HEK293 (cell line): Measurements from ENCODE around the gene GREM1.

Experiments used
- OSR2 ChIP-seq: fragments of 450-650 bp; formaldehyde crosslinking; IDR thresholded peaks from 2 replicates; pipeline ENCODE4 v1.5.1; 2016; ENCODE audit warnings: missing biosample characterization, missing genetic modification characterization
- SALL2 ChIP-seq: fragments of 450-650 bp; formaldehyde crosslinking; IDR thresholded peaks from 2 replicates; pipeline ENCODE4 v1.5.0; 2017; ENCODE audit warnings: missing biosample characterization, mild to moderate bottlenecking, missing genetic modification characterization, borderline replicate concordance
- TRIM28 ChIP-seq: IDR thresholded peaks from 2 replicates; pipeline ENCODE4 v1.6.1; 2011; ENCODE audit warnings: low read length, control low read depth, borderline replicate concordance
- ZFP37 ChIP-seq: fragments of 450-650 bp; formaldehyde crosslinking; IDR thresholded peaks from 2 replicates; pipeline ENCODE4 v1.5.1; 2016; ENCODE audit warnings: missing biosample characterization, missing genetic modification characterization
- ZNF274 ChIP-seq, 2 experiments: fragments of 200-500 bp in 1 of 2; fragments of 450-650 bp in 1 of 2; sonication (Bioruptor generic) in 1 of 2; formaldehyde crosslinking in 1 of 2; IDR thresholded peaks; 2 replicates each; pipeline versions ENCODE4 v1.5.1 to v1.6.1; 2014 to 2016; ENCODE audit warnings: borderline replicate concordance in 1 of 2, inconsistent platforms in 1 of 2, low read length in 1 of 2, missing biosample characterization in 1 of 2, missing genetic modification characterization in 1 of 2
- ZNF521 ChIP-seq: fragments of 450-650 bp; formaldehyde crosslinking; IDR thresholded peaks from 2 replicates; pipeline ENCODE4 v1.5.1; 2017; ENCODE audit warnings: missing biosample characterization, mild to moderate bottlenecking, missing genetic modification characterization
- ZNF571 ChIP-seq: fragments of 450-650 bp; formaldehyde crosslinking; IDR thresholded peaks from 2 replicates; pipeline ENCODE4 v1.5.0; 2017; ENCODE audit warnings: missing biosample characterization, missing genetic modification characterization
- TF ChIP-seq, protein P1 (sequence below): fragments of 450-650 bp; formaldehyde crosslinking; IDR thresholded peaks from 2 replicates; pipeline ENCODE4 v1.5.1; 2016; ENCODE audit warnings: missing biosample characterization, missing genetic modification characterization
- TF ChIP-seq, protein P2 (sequence below): sonication (generic); formaldehyde crosslinking; IDR thresholded peaks from 2 replicates; pipeline ENCODE4 v1.8.1; 2022; ENCODE audit warnings: mild to moderate bottlenecking, moderate library complexity, missing genetic modification reagents
- TF ChIP-seq, protein P3 (sequence below): fragments of 450-650 bp; formaldehyde crosslinking; IDR thresholded peaks from 2 replicates; pipeline ENCODE4 v1.5.1; 2016; ENCODE audit warnings: missing biosample characterization, missing genetic modification characterization

DNA sequence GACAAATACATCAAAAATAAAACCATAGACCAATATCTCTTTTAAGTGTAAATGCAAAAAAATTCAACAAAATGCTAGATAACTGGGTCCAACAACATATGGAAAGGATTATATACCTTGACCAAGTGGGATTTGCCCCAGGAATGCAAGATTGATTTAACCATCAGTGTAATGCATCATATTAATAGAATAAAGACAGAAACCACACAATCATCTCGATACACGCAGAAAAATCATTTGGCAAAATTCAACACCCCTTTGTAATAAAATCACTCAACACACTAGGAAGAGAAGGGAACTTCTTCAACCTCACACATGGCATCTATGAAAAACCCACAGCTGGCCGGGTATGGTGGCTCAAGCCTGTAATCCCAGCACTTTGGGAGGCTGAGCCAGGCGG is 19.5 kb downstream of the GREM1 start:
- TF ChIP-seq ZNF521 (tag by site-specific recombination) (no peak), TRIM28 (no peak), ZNF274 (IDR thresholded peaks at IDR 0.05; ENCODE audit: low read length) (no peak), ZNF274 (tag by site-specific recombination; IDR thresholded peaks at IDR 0.05; ENCODE audit: borderline replicate concordance) (no peak), ZFP37 (tag by site-specific recombination) (no peak), OSR2 (tag by site-specific recombination) (no peak), ZNF571 (tag by site-specific recombination) (no peak), SALL2 (no peak)
- TF ChIP-seq, protein P1, sequence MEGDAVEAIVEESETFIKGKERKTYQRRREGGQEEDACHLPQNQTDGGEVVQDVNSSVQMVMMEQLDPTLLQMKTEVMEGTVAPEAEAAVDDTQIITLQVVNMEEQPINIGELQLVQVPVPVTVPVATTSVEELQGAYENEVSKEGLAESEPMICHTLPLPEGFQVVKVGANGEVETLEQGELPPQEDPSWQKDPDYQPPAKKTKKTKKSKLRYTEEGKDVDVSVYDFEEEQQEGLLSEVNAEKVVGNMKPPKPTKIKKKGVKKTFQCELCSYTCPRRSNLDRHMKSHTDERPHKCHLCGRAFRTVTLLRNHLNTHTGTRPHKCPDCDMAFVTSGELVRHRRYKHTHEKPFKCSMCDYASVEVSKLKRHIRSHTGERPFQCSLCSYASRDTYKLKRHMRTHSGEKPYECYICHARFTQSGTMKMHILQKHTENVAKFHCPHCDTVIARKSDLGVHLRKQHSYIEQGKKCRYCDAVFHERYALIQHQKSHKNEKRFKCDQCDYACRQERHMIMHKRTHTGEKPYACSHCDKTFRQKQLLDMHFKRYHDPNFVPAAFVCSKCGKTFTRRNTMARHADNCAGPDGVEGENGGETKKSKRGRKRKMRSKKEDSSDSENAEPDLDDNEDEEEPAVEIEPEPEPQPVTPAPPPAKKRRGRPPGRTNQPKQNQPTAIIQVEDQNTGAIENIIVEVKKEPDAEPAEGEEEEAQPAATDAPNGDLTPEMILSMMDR: no peak
- TF ChIP-seq, protein P2, sequence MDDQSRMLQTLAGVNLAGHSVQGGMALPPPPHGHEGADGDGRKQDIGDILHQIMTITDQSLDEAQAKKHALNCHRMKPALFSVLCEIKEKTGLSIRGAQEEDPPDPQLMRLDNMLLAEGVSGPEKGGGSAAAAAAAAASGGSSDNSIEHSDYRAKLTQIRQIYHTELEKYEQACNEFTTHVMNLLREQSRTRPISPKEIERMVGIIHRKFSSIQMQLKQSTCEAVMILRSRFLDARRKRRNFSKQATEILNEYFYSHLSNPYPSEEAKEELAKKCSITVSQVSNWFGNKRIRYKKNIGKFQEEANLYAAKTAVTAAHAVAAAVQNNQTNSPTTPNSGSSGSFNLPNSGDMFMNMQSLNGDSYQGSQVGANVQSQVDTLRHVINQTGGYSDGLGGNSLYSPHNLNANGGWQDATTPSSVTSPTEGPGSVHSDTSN: no peak
- TF ChIP-seq, protein P3, sequence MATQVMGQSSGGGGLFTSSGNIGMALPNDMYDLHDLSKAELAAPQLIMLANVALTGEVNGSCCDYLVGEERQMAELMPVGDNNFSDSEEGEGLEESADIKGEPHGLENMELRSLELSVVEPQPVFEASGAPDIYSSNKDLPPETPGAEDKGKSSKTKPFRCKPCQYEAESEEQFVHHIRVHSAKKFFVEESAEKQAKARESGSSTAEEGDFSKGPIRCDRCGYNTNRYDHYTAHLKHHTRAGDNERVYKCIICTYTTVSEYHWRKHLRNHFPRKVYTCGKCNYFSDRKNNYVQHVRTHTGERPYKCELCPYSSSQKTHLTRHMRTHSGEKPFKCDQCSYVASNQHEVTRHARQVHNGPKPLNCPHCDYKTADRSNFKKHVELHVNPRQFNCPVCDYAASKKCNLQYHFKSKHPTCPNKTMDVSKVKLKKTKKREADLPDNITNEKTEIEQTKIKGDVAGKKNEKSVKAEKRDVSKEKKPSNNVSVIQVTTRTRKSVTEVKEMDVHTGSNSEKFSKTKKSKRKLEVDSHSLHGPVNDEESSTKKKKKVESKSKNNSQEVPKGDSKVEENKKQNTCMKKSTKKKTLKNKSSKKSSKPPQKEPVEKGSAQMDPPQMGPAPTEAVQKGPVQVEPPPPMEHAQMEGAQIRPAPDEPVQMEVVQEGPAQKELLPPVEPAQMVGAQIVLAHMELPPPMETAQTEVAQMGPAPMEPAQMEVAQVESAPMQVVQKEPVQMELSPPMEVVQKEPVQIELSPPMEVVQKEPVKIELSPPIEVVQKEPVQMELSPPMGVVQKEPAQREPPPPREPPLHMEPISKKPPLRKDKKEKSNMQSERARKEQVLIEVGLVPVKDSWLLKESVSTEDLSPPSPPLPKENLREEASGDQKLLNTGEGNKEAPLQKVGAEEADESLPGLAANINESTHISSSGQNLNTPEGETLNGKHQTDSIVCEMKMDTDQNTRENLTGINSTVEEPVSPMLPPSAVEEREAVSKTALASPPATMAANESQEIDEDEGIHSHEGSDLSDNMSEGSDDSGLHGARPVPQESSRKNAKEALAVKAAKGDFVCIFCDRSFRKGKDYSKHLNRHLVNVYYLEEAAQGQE: no peak
